Measurements from ENCODE around the gene HEPACAM2. TPM values are rescaled to one million over a fixed set of nuclear protein-coding genes. Genes with fewer than 3 reads are reported as not detected.

HEPACAM2 gene
- total RNA-seq, 6 experiments from 2014 or later = not detected

DNA sequence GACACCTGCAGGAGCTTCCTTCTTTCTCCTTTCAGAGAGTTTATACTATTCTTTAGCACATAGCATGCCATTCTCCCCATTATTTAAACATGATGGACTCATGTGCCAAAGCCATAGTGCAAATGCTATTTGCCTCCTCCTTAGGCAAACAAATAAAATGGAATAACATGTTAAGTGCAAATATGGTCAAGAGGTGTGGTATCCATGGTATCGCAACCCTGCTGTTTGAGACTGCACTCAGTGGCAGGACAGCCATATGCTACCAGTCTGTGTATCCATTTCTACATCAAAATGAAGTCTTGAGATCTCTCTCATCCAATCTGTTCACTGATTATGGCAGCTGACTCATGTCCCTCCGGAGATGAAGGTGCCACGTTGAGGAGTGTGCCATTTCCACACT is 22.8 kb downstream of the HEPACAM2 start:
- 88% methylated on average over 1 of the region's 3 CpGs for whole genome bisulfite sequencing (ENCODE audit: insufficient coverage, low coverage, low lambda C conversion rate, missing lambda C conversion rate)
- TF ChIP-seq, protein P1, sequence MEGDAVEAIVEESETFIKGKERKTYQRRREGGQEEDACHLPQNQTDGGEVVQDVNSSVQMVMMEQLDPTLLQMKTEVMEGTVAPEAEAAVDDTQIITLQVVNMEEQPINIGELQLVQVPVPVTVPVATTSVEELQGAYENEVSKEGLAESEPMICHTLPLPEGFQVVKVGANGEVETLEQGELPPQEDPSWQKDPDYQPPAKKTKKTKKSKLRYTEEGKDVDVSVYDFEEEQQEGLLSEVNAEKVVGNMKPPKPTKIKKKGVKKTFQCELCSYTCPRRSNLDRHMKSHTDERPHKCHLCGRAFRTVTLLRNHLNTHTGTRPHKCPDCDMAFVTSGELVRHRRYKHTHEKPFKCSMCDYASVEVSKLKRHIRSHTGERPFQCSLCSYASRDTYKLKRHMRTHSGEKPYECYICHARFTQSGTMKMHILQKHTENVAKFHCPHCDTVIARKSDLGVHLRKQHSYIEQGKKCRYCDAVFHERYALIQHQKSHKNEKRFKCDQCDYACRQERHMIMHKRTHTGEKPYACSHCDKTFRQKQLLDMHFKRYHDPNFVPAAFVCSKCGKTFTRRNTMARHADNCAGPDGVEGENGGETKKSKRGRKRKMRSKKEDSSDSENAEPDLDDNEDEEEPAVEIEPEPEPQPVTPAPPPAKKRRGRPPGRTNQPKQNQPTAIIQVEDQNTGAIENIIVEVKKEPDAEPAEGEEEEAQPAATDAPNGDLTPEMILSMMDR (IDR thresholded peaks at IDR 0.05) = no peak
- no peak for TF ChIP-seq POLR2A (IDR thresholded peaks at IDR 0.05)
- H3K36me3 ChIP-seq = no peaks in the 10 kb centered on the region
- H3K27ac ChIP-seq = no peak overlapping the region
- DNase-seq (no peak), ATAC-seq (no peak)
- H3K4me3 ChIP-seq = no peak overlapping the region
- H3K4me1 ChIP-seq = no peaks in the 10 kb centered on the region
- no peaks in the 10 kb centered on the region for H3K27me3 ChIP-seq
- intact Hi-C loops (cut with DNase I) = no loop called here
- no peaks in the 10 kb centered on the region for H3K9me3 ChIP-seq

DNA sequence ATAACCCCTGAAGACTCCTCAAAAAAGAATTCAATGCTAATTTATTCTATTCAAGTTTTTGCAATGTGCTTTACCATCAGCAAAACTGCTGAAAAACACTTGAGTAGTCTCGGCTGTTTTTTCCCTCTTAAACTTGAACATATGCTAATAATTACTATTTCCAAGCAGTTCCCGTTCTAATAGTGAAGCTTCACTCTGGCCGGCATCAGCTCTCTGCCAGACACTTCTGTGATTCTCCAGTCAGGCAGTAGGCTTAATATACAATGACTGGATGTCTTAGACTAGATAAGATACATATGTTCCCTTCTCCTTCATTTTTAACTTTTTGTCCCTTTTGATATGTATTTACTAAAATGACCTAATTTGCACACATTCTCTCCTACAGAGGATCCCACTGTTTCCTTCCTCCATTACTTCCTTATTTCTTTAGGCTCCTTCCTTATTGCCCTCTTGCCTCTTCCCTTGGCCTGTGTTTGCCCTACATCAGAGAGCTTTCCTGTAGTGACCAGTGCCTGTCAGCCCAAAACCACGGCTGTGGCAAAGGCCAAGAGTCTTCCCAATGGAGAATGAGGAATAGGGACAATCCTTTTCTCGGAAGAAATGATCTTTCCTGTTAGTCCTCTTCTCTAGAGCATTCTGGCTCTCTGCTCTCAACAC is 23.5 kb downstream of the HEPACAM2 start:
- ATAC-seq (no peak), DNase-seq (no peak)
- H3K4me3 ChIP-seq = no peak overlapping the region
- H3K27ac ChIP-seq = no peak overlapping the region
- no peaks in the 10 kb centered on the region for H3K36me3 ChIP-seq
- H3K27me3 ChIP-seq = no peaks in the 10 kb centered on the region
- H3K4me1 ChIP-seq = no peaks in the 10 kb centered on the region
- H3K9me3 ChIP-seq = no peaks in the 10 kb centered on the region
- 41% methylated on average over 5 of the region's 5 CpGs for WGBS (ENCODE audit: insufficient coverage, low coverage, low lambda C conversion rate, missing lambda C conversion rate)
- TF ChIP-seq POLR2A (IDR thresholded peaks at IDR 0.05) = no peak
- TF ChIP-seq, protein P1 (IDR thresholded peaks at IDR 0.05) = no peak
- intact Hi-C loops (cut with DNase I) = no loop called here

DNA sequence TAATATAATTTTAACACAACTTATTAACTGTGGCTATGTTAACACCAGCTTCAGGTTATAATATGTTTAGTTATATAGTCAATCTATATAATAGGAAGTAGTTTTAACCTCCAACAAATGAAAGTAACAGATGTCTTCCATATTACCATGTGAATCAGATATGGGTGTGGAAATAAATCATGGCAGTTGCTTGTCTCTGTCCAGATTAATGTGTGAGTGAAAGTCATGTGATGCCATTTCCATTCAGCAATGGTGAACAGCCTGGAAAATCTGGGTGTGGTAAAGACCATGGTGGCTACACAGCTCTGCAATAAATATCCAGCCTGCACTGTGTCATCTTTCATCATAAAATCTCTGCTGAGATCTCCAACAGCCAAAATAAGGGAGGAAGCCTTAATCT is 27.8 kb downstream of the HEPACAM2 start:
- TF ChIP-seq POLR2A (IDR thresholded peaks at IDR 0.05) = no peak
- TF ChIP-seq, protein P1 (IDR thresholded peaks at IDR 0.05) = no peak

DNA sequence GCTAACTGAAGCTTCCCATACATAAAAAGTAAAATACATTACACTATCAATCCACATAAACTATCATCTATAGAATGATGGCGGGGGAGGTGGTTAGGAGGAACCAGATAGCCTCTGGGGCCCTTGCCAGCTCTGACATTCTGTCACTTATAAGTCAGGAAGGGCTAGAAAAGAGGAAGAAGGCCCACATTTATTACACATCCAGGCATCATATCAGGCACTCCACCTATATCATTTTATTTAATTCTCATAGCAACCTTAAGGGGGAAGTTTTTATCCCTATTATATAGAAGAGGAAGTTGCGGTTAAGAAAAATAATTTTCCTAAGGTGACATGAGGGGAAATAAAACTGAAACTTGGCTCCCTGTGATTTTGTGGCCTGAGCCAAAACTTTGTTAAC is 29.9 kb downstream of the HEPACAM2 start:
- no peaks in the 10 kb centered on the region for H3K4me1 ChIP-seq
- H3K36me3 ChIP-seq = no peaks in the 10 kb centered on the region
- no peaks in the 10 kb centered on the region for H3K27me3 ChIP-seq
- TF ChIP-seq POLR2A (IDR thresholded peaks at IDR 0.05) = no peak
- TF ChIP-seq, protein P1 (IDR thresholded peaks at IDR 0.05) = no peak
- H3K27ac ChIP-seq = no peak overlapping the region
- intact Hi-C loops (cut with DNase I) = no loop called here
- no peak for ATAC-seq
- no peak for DNase-seq
- no peak overlapping the region for H3K4me3 ChIP-seq
- H3K9me3 ChIP-seq = no peaks in the 10 kb centered on the region
- 52% methylated on average over 2 of the region's 2 CpGs for WGBS (ENCODE audit: insufficient coverage, low coverage, low lambda C conversion rate, missing lambda C conversion rate)

More for the DNA sequence above, 27.8 kb downstream of the HEPACAM2 start:
- Histone ChIP-seq H3K27ac (no peak overlapping the region), H3K36me3 (no peaks in the 10 kb centered on the region), H3K4me3 (no peak overlapping the region), H3K9me3 (no peaks in the 10 kb centered on the region), H3K4me1 (no peaks in the 10 kb centered on the region), H3K27me3 (no peaks in the 10 kb centered on the region)
- ATAC-seq (no peak), DNase-seq (no peak)
- intact Hi-C loops (cut with DNase I) = no loop called here

DNA sequence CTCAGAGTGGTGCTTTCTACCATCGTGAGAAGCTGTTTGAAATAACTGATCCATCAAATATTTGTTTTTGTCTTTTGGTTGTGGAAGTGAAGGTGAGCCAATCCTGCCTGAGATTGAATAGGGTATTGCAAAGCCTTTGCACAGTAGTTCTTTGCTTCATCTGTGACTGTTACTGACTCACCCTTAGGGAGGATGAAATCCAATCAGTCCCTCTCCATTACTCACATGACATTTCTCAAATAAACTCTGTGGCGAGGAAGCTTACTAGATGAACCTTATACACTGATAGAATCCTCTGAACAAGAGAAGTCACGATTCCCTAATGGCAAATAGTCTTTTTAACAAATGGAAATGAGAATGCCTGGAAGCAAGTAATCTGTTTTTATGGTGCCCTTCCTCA is 31.9 kb downstream of the HEPACAM2 start:
- WGBS (ENCODE audit: insufficient coverage, low coverage, low lambda C conversion rate, missing lambda C conversion rate) = 23% methylated on average over 3 of the region's 3 CpGs
- Histone ChIP-seq H3K36me3 (no peaks in the 10 kb centered on the region), H3K9me3 (no peaks in the 10 kb centered on the region), H3K27ac (no peak overlapping the region), H3K27me3 (no peaks in the 10 kb centered on the region), H3K4me1 (no peaks in the 10 kb centered on the region), H3K4me3 (no peak overlapping the region)
- DNase-seq (no peak), ATAC-seq (no peak)
- TF ChIP-seq, protein P1 (IDR thresholded peaks at IDR 0.05) = no peak
- no peak for TF ChIP-seq POLR2A (IDR thresholded peaks at IDR 0.05)
- intact Hi-C loops (cut with DNase I) = no loop called here
